H9 (cell line): Measurements from ENCODE around the gene ZNRF3. TPM values are rescaled to one million over a fixed set of nuclear protein-coding genes. Genes with fewer than 3 reads are reported as not detected.

Experiments used
- DNase-seq: peaks from one replicate; pipeline ENCODE4 v3.0.0-alpha.2; 2017
- H2AFZ ChIP-seq: one replicate; pipeline ENCODE4 v1.6.1; 2013; ENCODE audit warnings: mild to moderate bottlenecking, low read length, control low read depth, moderate library complexity
- H2AK5ac ChIP-seq: 2 replicates; pipeline ENCODE4 v1.6.1; 2013; ENCODE audit warnings: low read length, control low read depth, mixed read lengths; ENCODE audit not compliant: insufficient read length
- H2BK120ac ChIP-seq: one replicate; pipeline ENCODE4 v1.6.1; 2013; ENCODE audit warnings: low read depth, mild to moderate bottlenecking, low read length, control low read depth, inconsistent platforms; ENCODE audit not compliant: poor library complexity, severe bottlenecking
- H2BK12ac ChIP-seq: 2 replicates; pipeline ENCODE4 v1.6.1; 2013; ENCODE audit warnings: low read length, control low read depth, mixed read lengths, low read depth; ENCODE audit not compliant: insufficient read length
- H2BK15ac ChIP-seq: 2 replicates; pipeline ENCODE4 v1.6.1; 2013; ENCODE audit warnings: low read depth, low read length, control low read depth
- H2BK20ac ChIP-seq: one replicate; pipeline ENCODE4 v1.6.1; 2013; ENCODE audit warnings: low read depth, mild to moderate bottlenecking, low read length, control low read depth, inconsistent platforms; ENCODE audit not compliant: poor library complexity, severe bottlenecking
- H2BK5ac ChIP-seq: 2 replicates; pipeline ENCODE4 v1.6.1; 2013; ENCODE audit warnings: low read length, control low read depth, mixed read lengths; ENCODE audit not compliant: insufficient read length
- H3K14ac ChIP-seq: 2 replicates; pipeline ENCODE4 v1.6.1; 2013; ENCODE audit warnings: low read length, control low read depth; ENCODE audit not compliant: insufficient read depth
- H3K18ac ChIP-seq: 2 replicates; pipeline ENCODE4 v1.6.1; 2013; ENCODE audit warnings: low read depth, mild to moderate bottlenecking, mixed read lengths, low read length, control low read depth; ENCODE audit not compliant: insufficient read length
- H3K23ac ChIP-seq: 2 replicates; pipeline ENCODE4 v1.6.1; 2013; ENCODE audit warnings: low read length, control low read depth, mixed read lengths, low read depth; ENCODE audit not compliant: insufficient read length
- H3K23me2 ChIP-seq: 2 replicates; pipeline ENCODE4 v1.6.1; 2013; ENCODE audit warnings: low read depth, mild to moderate bottlenecking, mixed read lengths, low read length, control low read depth; ENCODE audit not compliant: insufficient read length, poor library complexity, severe bottlenecking
- H3K27ac ChIP-seq: 2 replicates; pipeline ENCODE4 v1.5.1; 2013; ENCODE audit warnings: low read length, control low read depth, mixed read lengths, low read depth; ENCODE audit not compliant: insufficient read length
- H3K27me3 ChIP-seq: 2 replicates; pipeline ENCODE4 v1.6.1; 2013; ENCODE audit warnings: low read length, control low read depth, inconsistent platforms; ENCODE audit not compliant: insufficient read depth
- H3K4ac ChIP-seq: 2 replicates; pipeline ENCODE4 v1.6.1; 2013; ENCODE audit warnings: low read depth, mild to moderate bottlenecking, control low read depth, inconsistent platforms, low read length, moderate library complexity
- H3K4me1 ChIP-seq: 2 replicates; pipeline ENCODE4 v1.6.1; 2013; ENCODE audit warnings: low read length, control low read depth, inconsistent platforms; ENCODE audit not compliant: insufficient read depth
- H3K4me2 ChIP-seq: 2 replicates; pipeline ENCODE4 v1.6.1; 2013; ENCODE audit warnings: low read length, control low read depth, mixed read lengths; ENCODE audit not compliant: insufficient read length, insufficient read depth
- H3K56ac ChIP-seq: 2 replicates; pipeline ENCODE4 v1.6.1; 2013; ENCODE audit warnings: low read depth, mild to moderate bottlenecking, mixed read lengths, low read length, control low read depth; ENCODE audit not compliant: insufficient read length
- H3K79me1 ChIP-seq: 2 replicates; pipeline ENCODE4 v1.6.1; 2013; ENCODE audit warnings: low read depth, mild to moderate bottlenecking, moderate library complexity, low read length, control low read depth, inconsistent platforms; ENCODE audit not compliant: insufficient read depth, poor library complexity, severe bottlenecking
- H3K79me2 ChIP-seq: 2 replicates; pipeline ENCODE4 v1.6.1; 2013; ENCODE audit warnings: low read length, control low read depth, inconsistent platforms; ENCODE audit not compliant: insufficient read depth
- H3K9ac ChIP-seq: 2 replicates; pipeline ENCODE4 v1.6.1; 2013; ENCODE audit warnings: low read length, control low read depth, mixed read lengths; ENCODE audit not compliant: insufficient read length; ENCODE audit errors: extremely low read depth
- H3K9me3 ChIP-seq: one replicate; pipeline ENCODE4 v1.6.1; 2013; ENCODE audit warnings: low read depth, low read length, inconsistent platforms; ENCODE audit not compliant: control insufficient read depth
- H3T11ph ChIP-seq: one replicate; pipeline ENCODE4 v1.6.1; 2013; ENCODE audit warnings: mild to moderate bottlenecking, low read length, control low read depth, inconsistent platforms
- H4K20me1 ChIP-seq: one replicate; pipeline ENCODE4 v1.6.1; 2013; ENCODE audit not compliant: control insufficient read depth, insufficient read length, insufficient read depth
- H4K5ac ChIP-seq: 2 replicates; pipeline ENCODE4 v1.6.1; 2013; ENCODE audit warnings: low read depth, mild to moderate bottlenecking, mixed read lengths, low read length, control low read depth; ENCODE audit not compliant: insufficient read length
- H4K8ac ChIP-seq: replicated peaks from 2 replicates; pipeline ENCODE4 v1.6.1; 2013; ENCODE audit warnings: low read length, control low read depth, mixed read lengths, low read depth; ENCODE audit not compliant: insufficient read length
- H4K91ac ChIP-seq: 2 replicates; pipeline ENCODE4 v1.6.1; 2013; ENCODE audit warnings: low read depth, mild to moderate bottlenecking, moderate library complexity, mixed read lengths, low read length, control low read depth; ENCODE audit not compliant: insufficient read length
- H3K27ac Mint-ChIP-seq, 3 experiments: 2 replicates in 2 of 3; 3 replicates in 1 of 3; pipeline ENCODE4 v1.8.0; 2020 to 2021; ENCODE audit warnings: mixed read lengths in 3 of 3, mild to moderate bottlenecking in 1 of 3, moderate library complexity in 1 of 3
- H3K27me3 Mint-ChIP-seq: 2 replicates; pipeline ENCODE4 v1.8.0; 2021; ENCODE audit warnings: low read depth, mild to moderate bottlenecking, moderate library complexity, mixed read lengths
- H3K36me3 Mint-ChIP-seq, 3 experiments: 2 replicates in 2 of 3; 3 replicates in 1 of 3; pipeline ENCODE4 v1.8.0; 2020 to 2021; ENCODE audit warnings: low read depth in 3 of 3, mixed read lengths in 3 of 3; ENCODE audit not compliant: insufficient read depth in 1 of 3
- H3K4me1 Mint-ChIP-seq, 2 experiments: 2 replicates each; pipeline ENCODE4 v1.8.0; 2020; ENCODE audit warnings: mixed read lengths in 2 of 2
- H3K4me3 Mint-ChIP-seq, 2 experiments: 2 replicates in 1 of 2; 3 replicates in 1 of 2; pipeline ENCODE4 v1.8.0; 2020 to 2021; ENCODE audit warnings: mild to moderate bottlenecking in 2 of 2, mixed read lengths in 2 of 2, moderate library complexity in 1 of 2
- H3K9me3 Mint-ChIP-seq, 2 experiments: 2 replicates in 1 of 2; 3 replicates in 1 of 2; pipeline ENCODE4 v1.8.0; 2020; ENCODE audit warnings: mild to moderate bottlenecking in 2 of 2, mixed read lengths in 2 of 2, moderate library complexity in 1 of 2
- WGBS: extraction: QIAGEN DNeasy Blood & Tissue Kit; methylation state at CpG from one replicate; pipeline ENCODE4 v1.1.7; 2013; ENCODE audit warnings: missing lambda C conversion rate, low lambda C conversion rate, mixed read lengths; ENCODE audit not compliant: insufficient read length; ENCODE audit errors: extremely low coverage; 5-methylcytosine and 5-hydroxymethylcytosine counted together
- total RNA-seq: library from RNA; stranded (reverse); gene quantifications from 2 replicates; pipeline ENCODE4 v1.2.1, GENCODE V29; 2021
- TF ChIP-seq, protein P1 (sequence below): fragments of 200-600 bp; sonication (generic); conservative IDR thresholded peaks from 3 replicates; pipeline ENCODE4 v1.8.0; 2021; ENCODE audit warnings: antibody characterized with exemption, mild to moderate bottlenecking

Gene ZNRF3
- total RNA-seq, 1 experiment from 2014 or later: 20.6 TPM

GRCh38 chr22:29090039-29090438 is 206.7 kb downstream of the ZNRF3 start:
- Histone ChIP-seq H3K9me3 (no peaks in the 10 kb centered on the region), H3K4me1 (no peaks in the 10 kb centered on the region), H2BK5ac (no peak overlapping the region), H4K5ac (no peak overlapping the region), H2BK12ac (no peak overlapping the region), H2BK20ac (no peak overlapping the region), H4K20me1 (no peaks in the 10 kb centered on the region), H3K9ac (no peak overlapping the region), H3K4ac (no peak overlapping the region), H3T11ph (no peak overlapping the region), H2BK15ac (no peak overlapping the region), H3K27ac (no peak overlapping the region), H2BK120ac (no peak overlapping the region), H3K18ac (no peak overlapping the region), H3K79me2 (no peaks in the 10 kb centered on the region), H3K4me2 (no peak overlapping the region), H3K56ac (no peak overlapping the region), H4K8ac (no peak overlapping the region), H3K79me1 (no peaks in the 10 kb centered on the region), H3K23ac (no peak overlapping the region), H3K23me2 (no peaks in the 10 kb centered on the region), H2AK5ac (no peak overlapping the region), H4K91ac (no peak overlapping the region), H3K14ac (no peak overlapping the region), H3K27me3 (no peaks in the 10 kb centered on the region), H2AFZ (no peak overlapping the region)
- WGBS: no CpG with 5 or more reads among the region's 3 CpGs
- no peak for DNase-seq
- H3K27me3 Mint-ChIP-seq: no peaks in the 10 kb centered on the region; the same call in 1 of the 2 replicates
- TF ChIP-seq, protein P1, sequence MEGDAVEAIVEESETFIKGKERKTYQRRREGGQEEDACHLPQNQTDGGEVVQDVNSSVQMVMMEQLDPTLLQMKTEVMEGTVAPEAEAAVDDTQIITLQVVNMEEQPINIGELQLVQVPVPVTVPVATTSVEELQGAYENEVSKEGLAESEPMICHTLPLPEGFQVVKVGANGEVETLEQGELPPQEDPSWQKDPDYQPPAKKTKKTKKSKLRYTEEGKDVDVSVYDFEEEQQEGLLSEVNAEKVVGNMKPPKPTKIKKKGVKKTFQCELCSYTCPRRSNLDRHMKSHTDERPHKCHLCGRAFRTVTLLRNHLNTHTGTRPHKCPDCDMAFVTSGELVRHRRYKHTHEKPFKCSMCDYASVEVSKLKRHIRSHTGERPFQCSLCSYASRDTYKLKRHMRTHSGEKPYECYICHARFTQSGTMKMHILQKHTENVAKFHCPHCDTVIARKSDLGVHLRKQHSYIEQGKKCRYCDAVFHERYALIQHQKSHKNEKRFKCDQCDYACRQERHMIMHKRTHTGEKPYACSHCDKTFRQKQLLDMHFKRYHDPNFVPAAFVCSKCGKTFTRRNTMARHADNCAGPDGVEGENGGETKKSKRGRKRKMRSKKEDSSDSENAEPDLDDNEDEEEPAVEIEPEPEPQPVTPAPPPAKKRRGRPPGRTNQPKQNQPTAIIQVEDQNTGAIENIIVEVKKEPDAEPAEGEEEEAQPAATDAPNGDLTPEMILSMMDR: no peak
- peaks cover 0 to 3% (median 0%) of the 10 kb centered on the region in 3 experiments; a peak in 1 of 7 replicates for H3K36me3 Mint-ChIP-seq
- H3K4me1 Mint-ChIP-seq: no peaks in the 10 kb centered on the region
- H3K9me3 Mint-ChIP-seq: no peaks in the 10 kb centered on the region
- H3K27ac Mint-ChIP-seq: no peak overlapping the region
- no peak overlapping the region for H3K4me3 Mint-ChIP-seq
